HG03354 (cell line): ENCODE measurements around the gene DARS2.
"Not testable (repeated sequence)": the region's sequence is repeated elsewhere in the genome, so short reads cannot be mapped to it uniquely, and the experiment has no call there.

Source experiments
- ATAC-seq: cut with Tn5 transposase; IDR thresholded peaks from one replicate; pipeline ENCODE4 v1.9.1; 2021; ENCODE audit warnings: mild to moderate bottlenecking; ENCODE audit not compliant: unreplicated experiment, poor library complexity, severe bottlenecking

Gene DARS2

GRCh38 chr1:173861731-173862145 is 37.3 kb downstream of the DARS2 start:
- no peak for ATAC-seq

DNA sequence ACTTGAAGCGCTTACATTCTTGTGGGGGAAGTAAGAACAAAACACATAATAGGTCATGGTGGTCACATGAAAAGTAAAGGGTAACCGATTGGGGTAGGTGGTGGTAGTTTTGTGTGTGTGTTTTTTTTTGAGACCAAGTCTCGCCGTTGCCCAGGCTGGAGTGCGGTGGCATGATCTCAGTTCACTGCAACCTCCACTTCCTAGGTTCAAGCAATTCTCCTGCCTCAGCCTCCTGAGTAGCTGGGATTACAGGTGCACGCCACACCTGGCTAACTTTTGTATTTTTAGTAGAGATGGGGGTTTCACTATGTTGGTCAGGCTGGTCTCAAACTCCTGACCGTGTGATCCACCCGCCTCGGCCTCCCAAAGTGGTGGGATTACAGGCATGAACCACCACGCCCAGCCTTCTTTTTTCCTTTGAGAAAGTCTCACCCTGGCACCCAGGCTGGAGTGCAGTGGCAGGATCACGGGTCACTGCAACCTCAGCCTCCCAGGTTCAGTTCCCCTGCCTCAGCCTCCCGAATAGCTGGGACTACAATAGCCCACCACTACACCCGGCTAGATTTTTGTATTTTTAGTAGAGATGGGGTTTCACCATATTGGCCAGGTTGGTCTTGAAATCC is 37.8 kb downstream of the DARS2 start:
- ATAC-seq: not testable (repeated sequence)

DNA sequence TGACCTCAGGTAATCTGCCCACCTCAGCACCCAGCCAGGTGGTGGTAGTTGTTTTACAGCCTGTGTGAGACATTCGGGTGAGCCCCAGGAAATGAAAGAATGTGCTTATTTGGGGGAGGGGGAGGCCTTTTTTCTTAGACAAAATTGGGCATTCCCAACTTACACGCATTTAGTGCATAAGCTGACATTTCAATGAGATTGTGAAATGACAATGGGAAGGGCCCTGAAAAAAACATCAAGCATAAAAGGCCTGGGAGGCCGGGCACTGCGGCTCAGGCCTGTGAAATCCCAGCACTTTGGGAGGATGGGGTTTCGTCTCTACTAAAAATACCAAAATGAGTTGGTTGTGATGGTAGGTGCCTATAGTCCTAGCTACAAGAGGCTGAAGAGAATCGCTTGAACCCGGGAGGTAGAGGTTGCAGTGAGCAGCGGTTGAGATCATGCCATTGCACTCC is 38.3 kb downstream of the DARS2 start:
- no peak for ATAC-seq

- ATAC-seq: no peak
Observed at GRCh38 chr1:173863224-173864161, 39.0 kb downstream of the DARS2 start.

DNA sequence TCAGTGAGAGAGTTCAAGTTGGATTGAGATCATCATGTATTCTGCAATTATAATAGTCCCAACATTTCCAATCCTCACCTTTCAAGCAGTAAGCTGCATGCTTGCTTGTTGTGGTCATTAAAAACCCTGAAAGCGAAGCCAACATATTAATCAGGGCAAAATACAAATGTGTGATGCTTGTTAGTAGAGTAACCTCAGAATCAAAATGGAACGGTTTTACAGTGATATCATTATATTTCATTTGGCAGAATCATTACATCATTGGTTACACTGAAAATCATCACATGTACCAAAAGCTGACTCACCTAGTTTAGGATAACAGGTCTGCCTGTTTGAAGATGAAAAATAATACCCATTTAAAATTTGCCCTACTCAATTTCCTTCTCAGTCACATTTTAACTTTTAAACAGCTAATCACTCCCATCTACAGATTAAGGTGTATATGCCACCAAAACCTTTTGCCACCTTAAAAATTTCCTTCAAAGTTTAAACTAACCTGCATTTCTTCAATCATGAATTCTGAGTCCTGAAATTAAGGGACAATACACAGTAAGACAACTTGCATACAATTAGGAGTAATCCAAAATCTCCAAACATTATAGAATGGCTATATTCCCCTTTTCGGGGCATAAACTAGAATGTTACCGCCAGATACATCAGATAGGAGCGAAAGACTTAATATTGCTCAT is 39.9 kb downstream of the DARS2 start:
- no peak for ATAC-seq

GRCh38 chr1:173865468-173866164 is 41.1 kb downstream of the DARS2 start:
- ATAC-seq: no peak

DNA sequence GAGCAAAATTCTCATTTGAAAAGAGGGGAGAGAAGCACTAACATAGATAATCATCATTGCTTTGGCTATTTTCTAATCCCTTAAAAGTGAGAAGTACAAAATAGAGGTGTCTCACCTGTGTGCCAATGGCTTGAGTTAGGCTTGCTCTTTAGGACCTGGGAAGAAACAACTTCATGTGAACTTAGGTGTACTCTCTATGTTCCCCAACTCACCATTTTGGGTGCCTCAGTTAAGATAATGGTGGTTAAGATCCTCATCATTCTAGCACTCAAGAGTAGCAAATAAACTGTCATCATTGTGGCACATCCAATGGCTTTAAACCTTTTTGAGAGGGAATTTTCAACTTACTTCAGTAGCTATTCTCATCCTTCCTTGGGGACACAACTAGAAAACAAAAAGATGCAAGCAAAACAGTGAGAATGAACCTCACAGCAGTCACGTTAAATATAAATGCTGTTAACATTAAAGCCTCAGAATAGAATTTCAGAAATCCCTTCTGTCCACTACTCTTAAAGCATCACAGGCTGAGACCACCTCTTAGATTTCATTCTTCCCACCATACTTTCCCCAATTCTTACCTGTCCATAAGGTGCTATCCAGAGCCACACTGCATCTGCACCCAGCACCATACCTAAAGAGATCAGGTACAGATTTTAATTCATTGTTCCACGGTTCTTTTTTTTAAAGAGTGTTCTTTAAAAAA is 42.1 kb downstream of the DARS2 start:
- no peak for ATAC-seq

DNA sequence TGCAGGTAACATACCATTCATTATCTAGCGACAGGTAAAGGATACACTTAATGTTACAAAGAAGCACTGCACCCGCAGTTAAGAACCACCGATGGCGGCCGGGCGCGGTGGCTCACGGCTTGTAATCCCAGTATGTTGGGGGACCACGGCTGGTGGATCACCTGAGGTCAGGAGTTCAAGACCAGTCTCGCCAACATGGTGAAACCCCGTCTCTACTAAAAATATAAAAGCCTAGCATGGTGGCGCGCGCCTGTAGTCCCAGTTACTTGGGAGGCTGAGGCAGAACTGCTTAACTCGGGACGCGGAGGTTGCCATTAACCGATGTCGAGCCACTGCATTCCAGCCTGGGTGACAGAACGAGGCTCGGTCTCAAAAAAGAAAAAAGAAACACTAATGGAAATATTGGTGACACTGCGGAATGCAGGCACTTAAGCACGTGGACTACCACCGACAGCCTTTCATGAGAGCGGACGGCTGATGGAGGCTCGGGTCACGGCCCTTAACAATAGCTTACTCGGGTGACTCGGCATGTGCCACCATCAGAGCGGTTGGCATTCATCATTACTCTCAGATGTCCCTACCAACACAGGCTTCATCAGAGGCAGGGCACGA is 42.8 kb downstream of the DARS2 start:
- no peak for ATAC-seq

GRCh38 chr1:173867753-173868265 is 43.3 kb downstream of the DARS2 start, which contains the start of gene GAS5:
Gene GAS5, minus strand, starts transcription at chr1:173867989.
- ATAC-seq: peak; percentile 73

GRCh38 chr1:173868266-173869020 is 44.0 kb downstream of the DARS2 start, which contains the start of gene ZBTB37:
Gene ZBTB37, plus strand, starts transcription at chr1:173868380. Its CDS starts 1,846 bp downstream, at chr1:173870226.
- peak; percentile 64 for ATAC-seq

GRCh38 chr1:173869021-173869359 is 44.5 kb downstream of the DARS2 start:
- ATAC-seq: no peak

DNA sequence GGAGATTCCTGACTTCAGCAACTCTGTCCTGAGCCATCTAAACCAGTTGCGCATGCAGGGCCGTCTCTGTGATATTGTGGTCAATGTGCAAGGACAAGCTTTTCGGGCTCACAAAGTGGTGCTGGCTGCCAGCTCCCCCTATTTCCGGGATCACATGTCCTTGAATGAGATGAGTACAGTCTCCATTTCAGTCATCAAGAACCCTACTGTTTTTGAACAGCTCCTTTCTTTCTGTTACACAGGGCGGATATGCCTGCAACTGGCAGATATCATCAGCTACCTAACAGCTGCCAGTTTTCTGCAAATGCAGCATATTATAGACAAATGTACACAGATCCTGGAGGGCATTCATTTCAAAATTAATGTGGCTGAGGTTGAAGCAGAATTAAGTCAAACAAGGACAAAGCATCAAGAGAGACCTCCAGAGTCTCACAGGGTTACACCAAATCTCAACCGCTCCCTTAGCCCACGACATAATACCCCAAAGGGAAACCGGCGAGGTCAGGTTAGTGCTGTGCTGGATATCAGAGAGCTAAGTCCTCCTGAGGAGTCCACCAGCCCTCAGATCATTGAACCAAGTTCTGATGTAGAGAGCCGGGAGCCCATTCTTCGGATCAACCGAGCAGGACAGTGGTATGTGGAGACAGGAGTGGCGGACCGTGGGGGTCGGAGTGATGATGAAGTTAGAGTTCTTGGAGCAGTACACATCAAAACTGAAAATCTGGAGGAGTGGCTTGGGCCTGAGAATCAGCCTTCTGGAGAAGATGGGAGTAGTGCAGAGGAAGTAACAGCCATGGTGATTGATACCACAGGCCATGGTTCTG is 46.0 kb downstream of the DARS2 start:
- no peak for ATAC-seq

DNA sequence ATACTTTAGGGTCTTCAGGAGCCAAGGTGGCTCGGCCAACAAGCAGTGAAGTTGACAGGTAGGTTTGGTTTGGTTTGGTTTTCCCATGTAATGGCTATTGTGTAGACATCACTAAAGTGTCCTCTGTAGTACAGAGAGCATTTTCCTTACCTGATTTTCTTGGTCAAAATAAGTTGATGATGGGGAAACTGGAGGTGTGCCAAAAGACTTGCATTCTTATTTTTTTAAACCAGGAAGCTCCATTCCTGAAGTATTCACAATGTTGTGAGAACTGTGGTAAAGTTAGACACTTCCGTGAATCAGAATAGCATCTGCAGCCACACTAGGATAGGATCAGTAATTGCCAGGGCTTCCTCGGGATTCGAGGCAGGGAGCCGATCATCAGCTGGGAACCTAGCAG is 46.6 kb downstream of the DARS2 start:
- no peak for ATAC-seq

DNA sequence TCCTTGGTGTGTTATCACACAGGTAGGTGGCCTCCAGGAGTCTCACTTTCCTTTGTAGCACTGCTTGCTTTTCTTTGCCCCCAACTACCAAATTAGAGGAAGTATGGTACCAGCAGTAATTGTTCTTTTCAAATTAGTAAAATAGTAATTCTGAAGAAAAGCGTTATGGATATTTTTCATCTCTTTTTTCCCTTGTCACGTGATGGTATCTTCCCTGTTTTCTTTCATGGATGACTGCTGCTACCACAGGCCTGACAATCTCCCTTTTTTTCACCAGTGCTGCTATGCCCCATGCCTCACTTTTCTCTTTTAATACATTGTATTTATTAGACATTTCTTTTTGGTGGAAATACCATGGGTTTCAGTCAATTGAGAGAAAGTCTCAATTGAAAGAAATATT is 47.0 kb downstream of the DARS2 start:
- no peak for ATAC-seq

GRCh38 chr1:173876732-173877131 is 52.3 kb downstream of the DARS2 start:
- no peak for ATAC-seq

GRCh38 chr1:173878251-173878650 is 53.8 kb downstream of the DARS2 start:
- no peak for ATAC-seq

DNA sequence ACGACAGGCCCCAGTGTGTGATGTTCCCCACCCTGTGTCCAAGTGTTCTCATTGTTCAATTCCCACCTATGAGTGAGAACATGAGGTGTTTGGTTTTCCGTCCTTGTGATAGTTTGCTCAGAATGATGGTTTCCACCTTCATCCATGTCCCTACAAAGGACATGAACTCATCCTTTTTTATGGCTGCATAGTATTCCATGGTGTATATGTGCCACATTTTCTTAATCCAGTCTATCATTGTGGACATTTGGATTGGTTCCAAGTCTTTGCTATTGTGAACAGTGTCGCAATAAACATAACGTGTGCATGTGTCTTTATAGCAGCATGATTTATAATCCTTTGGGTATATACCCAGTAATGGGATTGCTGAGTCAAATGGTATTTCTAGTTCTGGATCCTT is 56.6 kb downstream of the DARS2 start:
- not testable (repeated sequence) for ATAC-seq
